Suppressor macrophage treated with lipopolysaccharide for 4 hours (primary cell): ENCODE measurements around the gene RUNDC3A.
"Not testable (repeated sequence)": the region's sequence is repeated elsewhere in the genome, so short reads cannot be mapped to it uniquely, and the experiment has no call there.

Experiments used
- DNase-seq: peaks from one replicate; pipeline ENCODE4 v3.0.0-alpha.2; 2020

The RUNDC3A gene

DNA sequence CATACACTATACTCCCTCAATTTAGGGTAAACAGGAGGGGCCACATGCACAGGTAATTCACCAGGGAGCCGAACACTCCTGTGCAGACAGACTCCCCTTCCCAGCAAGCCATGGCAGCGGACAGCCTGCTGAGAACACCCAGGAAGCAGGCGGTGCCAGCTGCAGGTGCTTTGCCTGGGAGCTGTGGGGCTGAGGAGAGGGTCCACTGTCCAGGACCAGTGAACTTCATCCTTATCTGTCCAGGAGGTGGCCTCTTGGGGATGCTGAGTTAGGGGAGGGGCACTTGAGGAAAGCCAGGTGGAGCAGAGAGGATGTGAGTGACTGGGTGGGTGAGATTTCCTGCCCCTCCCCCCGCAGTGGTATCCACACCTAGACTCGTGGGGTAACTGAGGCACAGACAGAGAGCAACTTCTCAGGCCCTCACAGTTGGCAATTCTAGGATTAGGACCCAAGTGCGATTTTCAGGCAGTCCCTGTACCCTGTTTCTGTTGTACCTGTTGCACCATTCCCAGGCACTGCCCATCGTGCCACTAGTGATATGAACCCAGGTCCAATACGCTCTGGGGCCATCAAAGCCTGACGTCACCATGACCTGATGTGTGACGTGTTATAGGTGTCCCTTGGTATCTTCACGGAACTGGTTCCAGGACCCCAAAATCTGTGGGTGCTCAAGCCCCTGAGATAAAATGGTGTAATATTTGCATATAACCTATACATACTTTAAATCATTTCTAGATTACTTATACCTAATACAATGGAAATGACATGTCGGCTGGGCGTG, 37.9 kb downstream of the RUNDC3A start:
- no peak for DNase-seq

GRCh38 chr17:44347206-44348055, 39.0 kb downstream of the RUNDC3A start:
- not testable (repeated sequence) for DNase-seq

DNA sequence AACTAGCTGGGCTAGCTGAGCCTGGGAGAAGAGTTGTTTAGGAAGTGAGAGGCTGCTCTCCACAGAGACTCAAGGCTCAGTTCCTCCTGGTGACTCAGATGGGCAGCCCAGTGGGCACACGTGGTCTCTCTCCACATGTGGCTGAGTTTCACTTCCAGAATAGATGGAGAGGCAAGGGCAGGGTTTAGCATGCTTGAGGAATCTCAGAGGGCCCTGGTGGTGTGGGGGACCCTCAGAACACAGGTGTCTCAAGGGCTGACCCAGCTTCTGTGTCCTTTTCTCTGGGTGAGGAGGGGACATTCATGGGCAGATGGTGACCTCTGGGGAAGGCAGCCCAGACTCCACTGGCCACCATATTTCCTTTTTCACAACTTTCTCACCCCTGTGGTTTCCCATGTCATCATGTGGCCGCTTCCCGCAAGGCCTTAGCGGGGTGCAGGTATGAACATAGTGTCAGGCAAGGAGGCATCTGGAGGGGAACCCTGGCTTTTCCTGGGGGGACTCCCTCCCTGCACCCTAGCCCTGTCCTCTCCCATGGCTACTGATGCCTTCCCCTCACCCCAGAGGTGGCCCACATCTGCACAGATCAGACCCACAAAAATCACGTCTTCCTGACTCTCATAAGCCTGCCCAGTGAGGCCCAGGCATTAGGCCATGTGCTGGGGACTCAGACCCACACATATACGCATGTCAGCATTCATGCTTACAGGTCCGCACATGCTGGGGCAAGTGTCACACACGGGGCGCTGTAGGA, 40.0 kb downstream of the RUNDC3A start:
- peak; percentile 96 for DNase-seq

- no peak for DNase-seq
Observed at GRCh38 chr17:44348988-44349364, 40.6 kb downstream of the RUNDC3A start.

- DNase-seq, result no peak
Observed at GRCh38 chr17:44349553-44350070, 41.2 kb downstream of the RUNDC3A start.

- peak; percentile 75 for DNase-seq
Observed at GRCh38 chr17:44350733-44351226, 42.4 kb downstream of the RUNDC3A start.

GRCh38 chr17:44351464-44351863, 43.1 kb downstream of the RUNDC3A start:
- DNase-seq, result no peak

- DNase-seq, result no peak
Observed at GRCh38 chr17:44351961-44352827, 43.8 kb downstream of the RUNDC3A start.

DNA sequence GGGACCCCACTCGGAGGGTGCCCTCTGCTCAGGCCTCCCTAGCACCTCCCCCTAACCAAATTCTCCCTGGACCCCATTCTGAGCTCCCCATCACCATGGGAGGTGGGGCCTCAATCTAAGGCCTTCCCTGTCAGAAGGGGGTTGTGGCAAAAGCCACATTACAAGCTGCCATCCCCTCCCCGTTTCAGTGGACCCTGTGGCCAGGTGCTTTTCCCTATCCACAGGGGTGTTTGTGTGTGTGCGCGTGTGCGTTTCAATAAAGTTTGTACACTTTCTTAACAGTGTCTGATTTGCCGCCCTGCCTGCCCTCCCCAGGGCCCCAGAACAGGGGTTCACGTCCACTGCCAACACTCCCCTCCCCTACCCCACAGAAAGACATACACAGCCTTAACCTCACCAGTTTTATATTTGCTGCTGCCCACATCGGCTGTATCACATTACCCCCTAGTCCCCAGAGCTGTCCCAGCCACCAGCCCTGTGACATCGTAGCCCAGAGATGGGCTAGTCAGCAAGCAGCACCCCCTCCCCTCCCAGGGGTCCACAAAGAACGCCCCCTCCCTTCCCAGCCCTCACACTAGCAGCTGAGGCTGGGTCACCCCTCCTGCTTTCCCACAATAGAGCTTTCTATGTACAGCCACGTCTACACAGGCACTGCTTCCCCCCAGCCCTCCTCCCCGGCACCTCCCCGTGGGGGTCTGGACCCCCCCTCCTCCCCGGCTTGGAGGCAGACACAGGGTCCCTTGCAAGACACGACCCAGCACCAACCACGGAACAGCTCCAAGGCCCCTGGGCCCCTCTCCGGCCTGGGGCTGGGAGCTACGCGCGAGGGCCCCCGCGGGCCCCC, 44.6 kb downstream of the RUNDC3A start:
- no peak for DNase-seq

GRCh38 chr17:44353672-44354331, 45.4 kb downstream of the RUNDC3A start:
- DNase-seq, result peak; percentile 41

DNA sequence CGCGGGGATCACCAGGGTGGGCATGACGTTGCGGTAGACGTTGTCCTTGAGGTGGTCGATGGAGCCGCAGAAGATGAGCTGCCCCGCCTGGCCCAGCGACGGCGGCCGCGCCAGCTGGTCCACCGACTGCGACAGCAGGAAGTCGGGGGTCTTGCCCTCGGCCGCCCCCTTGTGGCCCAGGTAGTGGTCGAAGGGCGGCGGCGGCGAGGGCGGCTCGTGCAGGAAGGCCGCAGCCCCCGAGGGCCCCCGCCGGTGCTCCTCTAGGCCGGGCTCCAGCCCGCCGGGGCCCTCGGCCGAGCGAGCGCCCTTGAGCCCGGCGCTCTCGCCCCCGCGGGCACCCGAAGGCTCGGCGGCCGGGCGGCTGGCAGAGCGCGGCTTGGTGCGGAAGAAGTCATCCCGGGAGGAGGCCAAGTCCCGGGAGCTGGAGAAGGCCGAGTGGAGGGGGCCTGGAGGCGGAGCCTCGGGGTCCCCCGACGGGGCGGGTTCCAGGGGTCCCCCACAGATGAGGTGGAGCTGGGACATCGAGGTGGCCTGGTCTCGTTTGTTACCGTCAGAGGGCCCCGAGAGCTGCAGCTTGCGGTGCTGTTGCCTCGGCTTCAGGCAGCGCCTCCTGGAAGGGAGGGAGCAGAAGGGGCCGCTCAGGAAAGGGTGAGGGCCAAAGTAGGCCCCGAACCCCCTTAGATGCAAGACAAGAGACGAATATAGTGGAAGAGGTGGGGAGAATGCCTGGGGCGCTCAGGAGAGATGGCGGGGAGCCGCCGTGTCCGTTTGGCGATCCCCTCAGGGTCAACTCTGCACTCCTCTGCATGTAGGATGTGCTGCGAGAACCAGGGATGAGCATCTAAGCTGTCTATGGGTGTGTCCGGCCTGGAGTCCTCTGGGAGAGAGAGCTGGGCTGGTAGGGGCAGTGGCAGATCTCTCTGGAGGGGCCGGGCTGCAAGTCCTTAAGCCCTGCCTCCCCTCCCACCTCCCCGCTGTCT, 46.5 kb downstream of the RUNDC3A start:
- DNase-seq, result peak; percentile 43

DNA sequence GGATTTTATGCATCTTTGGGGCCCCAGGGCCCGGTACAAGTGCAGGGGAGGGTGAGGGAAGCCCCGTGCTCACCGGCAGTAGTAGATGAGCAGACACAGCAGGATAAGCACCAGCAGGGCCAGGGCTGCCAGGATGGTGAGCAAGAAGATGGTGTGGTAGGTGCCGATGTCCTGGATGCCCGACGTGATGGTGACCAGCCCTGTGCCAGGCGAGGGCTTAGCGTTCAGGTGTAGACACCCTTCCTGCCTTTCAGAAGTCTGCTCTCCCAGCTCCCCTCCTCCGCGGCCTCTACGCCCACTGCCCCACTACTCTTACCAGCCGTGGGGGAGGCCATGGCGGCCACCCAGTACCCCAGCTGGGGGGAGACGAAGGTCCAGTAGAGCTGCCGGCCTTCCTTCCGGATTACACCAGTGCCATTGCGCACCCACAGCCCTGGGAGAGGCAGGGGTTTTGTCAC, 47.3 kb downstream of the RUNDC3A start:
- no peak for DNase-seq

GRCh38 chr17:44356241-44356640, 47.8 kb downstream of the RUNDC3A start:
- no peak for DNase-seq

DNA sequence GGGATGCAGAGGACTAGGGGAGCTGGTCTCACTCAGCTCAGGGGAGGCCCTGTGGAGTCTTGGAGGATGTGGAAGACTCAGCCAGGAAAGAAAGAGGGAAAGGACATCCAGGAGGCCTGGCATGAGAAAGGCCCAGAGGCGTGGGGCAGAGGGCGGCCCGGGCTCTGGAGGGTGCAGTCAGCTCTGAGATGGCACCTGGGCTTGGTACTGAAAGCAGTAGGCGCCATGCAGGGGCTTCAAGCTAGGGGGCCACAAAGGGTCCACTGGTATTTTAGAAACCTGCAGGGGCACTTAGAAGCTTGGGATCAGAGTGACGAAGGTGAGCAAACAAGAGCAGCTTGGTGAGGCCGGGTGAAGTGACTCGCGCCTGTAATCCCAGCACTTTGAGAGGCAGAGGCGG, 49.7 kb downstream of the RUNDC3A start:
- no peak for DNase-seq

DNA sequence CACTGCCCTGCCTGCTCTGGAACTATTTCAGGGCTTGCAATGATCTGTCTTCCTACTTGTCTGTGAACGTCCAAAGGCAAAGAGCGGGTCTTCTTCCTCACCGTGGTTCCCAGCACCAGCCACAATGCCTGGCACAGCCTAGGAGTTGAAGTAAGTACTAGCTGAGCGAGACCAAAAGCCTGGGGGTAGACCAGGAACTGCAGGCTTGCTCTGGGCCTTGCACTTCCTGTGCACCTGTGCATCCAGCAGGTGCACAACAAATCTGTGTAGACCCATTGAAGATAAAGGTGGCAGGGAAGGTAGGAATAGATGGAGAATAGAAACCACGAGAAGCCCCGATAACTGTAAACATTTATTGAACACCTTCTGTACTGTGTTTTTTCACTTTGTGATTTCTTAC, 50.6 kb downstream of the RUNDC3A start:
- DNase-seq, result no peak

GRCh38 chr17:44359458-44360143, 51.2 kb downstream of the RUNDC3A start:
- no peak for DNase-seq

DNA sequence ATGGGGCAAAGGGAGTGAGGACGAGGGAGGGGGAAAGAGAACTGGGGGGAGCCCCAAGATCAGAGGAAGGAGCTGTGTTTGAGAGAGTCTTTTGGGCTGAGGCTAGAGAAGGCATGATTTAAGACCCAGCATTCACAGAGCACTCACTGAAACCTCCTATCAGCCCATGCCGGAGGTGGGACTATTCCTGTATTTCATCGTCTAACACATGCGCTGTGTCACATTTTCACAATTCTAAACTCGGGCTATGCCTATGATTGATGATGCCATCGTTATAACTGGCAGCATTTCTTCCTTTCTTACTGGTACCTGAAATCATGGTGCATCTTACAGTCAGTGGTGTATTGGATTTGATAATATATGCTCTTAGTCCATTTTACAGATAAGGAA, 51.7 kb downstream of the RUNDC3A start:
- no peak for DNase-seq

- DNase-seq, result no peak
Observed at GRCh38 chr17:44360826-44361225, 52.4 kb downstream of the RUNDC3A start.
